Measurements from ENCODE around the gene SNORC. TPM values are rescaled to one million over a fixed set of nuclear protein-coding genes. Genes with fewer than 3 reads are reported as not detected.
A peak's percentile ranks its signal among the peaks of the same experiment; 100 is the strongest.

Gene SNORC
- total and polyA plus RNA-seq, 10 of the 15 experiments (the other 5 are each of a cell fraction or from before 2014, with no cell fraction given): 0.04 to 0.74 (median 0.45) TPM; not detected in 4

DNA sequence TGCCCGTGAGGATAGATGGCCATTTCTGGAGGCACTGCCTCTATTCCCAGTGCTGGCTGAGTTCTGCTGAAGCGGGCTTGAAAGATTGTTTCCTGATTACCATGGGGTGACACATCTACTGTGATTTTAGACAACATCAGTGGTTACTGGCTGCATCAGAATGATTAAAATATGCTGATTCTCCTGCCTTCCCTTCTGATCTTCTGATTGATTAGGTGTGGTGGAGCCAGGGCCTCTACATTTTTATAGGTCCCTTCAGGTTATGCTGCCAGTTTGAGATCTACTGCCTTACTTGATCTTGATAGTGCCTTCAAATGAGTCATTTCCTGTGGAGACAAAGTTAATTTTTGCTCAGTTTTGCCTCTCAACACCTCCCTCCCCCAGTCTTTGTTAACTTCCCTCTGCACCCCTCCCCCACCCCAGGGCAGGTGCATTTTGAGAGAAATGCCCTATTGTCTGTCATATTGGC is 31.6 kb upstream of the SNORC start (continued):
- no peak for TF ChIP-seq CBX3 (IDR thresholded peaks at IDR 0.05; ENCODE audit: borderline replicate concordance, low read depth)
- TF ChIP-seq ELK1 (IDR thresholded peaks at IDR 0.05; ENCODE audit: low read depth, low read length): no peak
- no peak for TF ChIP-seq GABPA (IDR thresholded peaks at IDR 0.05; ENCODE audit: low read depth)
- no peak for TF ChIP-seq POLR2A (IDR thresholded peaks at IDR 0.05; ENCODE audit: low read depth, low read length)
- TF ChIP-seq, protein P1, sequence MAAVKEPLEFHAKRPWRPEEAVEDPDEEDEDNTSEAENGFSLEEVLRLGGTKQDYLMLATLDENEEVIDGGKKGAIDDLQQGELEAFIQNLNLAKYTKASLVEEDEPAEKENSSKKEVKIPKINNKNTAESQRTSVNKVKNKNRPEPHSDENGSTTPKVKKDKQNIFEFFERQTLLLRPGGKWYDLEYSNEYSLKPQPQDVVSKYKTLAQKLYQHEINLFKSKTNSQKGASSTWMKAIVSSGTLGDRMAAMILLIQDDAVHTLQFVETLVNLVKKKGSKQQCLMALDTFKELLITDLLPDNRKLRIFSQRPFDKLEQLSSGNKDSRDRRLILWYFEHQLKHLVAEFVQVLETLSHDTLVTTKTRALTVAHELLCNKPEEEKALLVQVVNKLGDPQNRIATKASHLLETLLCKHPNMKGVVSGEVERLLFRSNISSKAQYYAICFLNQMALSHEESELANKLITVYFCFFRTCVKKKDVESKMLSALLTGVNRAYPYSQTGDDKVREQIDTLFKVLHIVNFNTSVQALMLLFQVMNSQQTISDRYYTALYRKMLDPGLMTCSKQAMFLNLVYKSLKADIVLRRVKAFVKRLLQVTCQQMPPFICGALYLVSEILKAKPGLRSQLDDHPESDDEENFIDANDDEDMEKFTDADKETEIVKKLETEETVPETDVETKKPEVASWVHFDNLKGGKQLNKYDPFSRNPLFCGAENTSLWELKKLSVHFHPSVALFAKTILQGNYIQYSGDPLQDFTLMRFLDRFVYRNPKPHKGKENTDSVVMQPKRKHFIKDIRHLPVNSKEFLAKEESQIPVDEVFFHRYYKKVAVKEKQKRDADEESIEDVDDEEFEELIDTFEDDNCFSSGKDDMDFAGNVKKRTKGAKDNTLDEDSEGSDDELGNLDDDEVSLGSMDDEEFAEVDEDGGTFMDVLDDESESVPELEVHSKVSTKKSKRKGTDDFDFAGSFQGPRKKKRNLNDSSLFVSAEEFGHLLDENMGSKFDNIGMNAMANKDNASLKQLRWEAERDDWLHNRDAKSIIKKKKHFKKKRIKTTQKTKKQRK (IDR thresholded peaks at IDR 0.05; ENCODE audit: low read depth, low read length): no peak
- TF ChIP-seq SREBF2 (IDR thresholded peaks at IDR 0.05; ENCODE audit: low read length): no peak
- TF ChIP-seq MYB (IDR thresholded peaks at IDR 0.05; ENCODE audit: borderline replicate concordance, low read depth, low read length): no peak
- no peak for TF ChIP-seq NRF1 (conservative IDR thresholded peaks at IDR 0.05; ENCODE audit: low read depth, low read length)
- TF ChIP-seq TBL1XR1 (IDR thresholded peaks at IDR 0.05; ENCODE audit: low read depth, low read length): no peak
- peak; percentile 54; the same call in 1 of the 2 replicates for TF ChIP-seq ATF7 (IDR thresholded peaks at IDR 0.05; ENCODE audit: low read depth)
- TF ChIP-seq NR2F1 (conservative IDR thresholded peaks at IDR 0.05): no peak
- no peak for TF ChIP-seq PAX5 (IDR thresholded peaks at IDR 0.05; ENCODE audit: borderline replicate concordance, low read depth, low read length)
- TF ChIP-seq EP300 (IDR thresholded peaks at IDR 0.05; ENCODE audit: borderline replicate concordance in 1 of 2, control insufficient read depth in 1 of 2, low read depth in 2 of 2, low read length in 2 of 2): no peak
- no peak for TF ChIP-seq PAX8 (IDR thresholded peaks at IDR 0.05)
- TF ChIP-seq, protein P2, sequence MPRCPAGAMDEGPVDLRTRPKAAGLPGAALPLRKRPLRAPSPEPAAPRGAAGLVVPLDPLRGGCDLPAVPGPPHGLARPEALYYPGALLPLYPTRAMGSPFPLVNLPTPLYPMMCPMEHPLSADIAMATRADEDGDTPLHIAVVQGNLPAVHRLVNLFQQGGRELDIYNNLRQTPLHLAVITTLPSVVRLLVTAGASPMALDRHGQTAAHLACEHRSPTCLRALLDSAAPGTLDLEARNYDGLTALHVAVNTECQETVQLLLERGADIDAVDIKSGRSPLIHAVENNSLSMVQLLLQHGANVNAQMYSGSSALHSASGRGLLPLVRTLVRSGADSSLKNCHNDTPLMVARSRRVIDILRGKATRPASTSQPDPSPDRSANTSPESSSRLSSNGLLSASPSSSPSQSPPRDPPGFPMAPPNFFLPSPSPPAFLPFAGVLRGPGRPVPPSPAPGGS (IDR thresholded peaks at IDR 0.05; ENCODE audit: borderline replicate concordance, insufficient read depth, low read depth, low read length, poor library complexity, severe bottlenecking): no peak
- no peak for TF ChIP-seq FOS (IDR thresholded peaks at IDR 0.05; ENCODE audit: borderline replicate concordance, extremely low read depth, insufficient read length)
- peak; percentile 80 for TF ChIP-seq CHD2 (IDR thresholded peaks at IDR 0.05; ENCODE audit: borderline replicate concordance, low read depth, low read length)
- TF ChIP-seq MYC (IDR thresholded peaks at IDR 0.05; ENCODE audit: insufficient read depth, insufficient read length, insufficient replicate concordance, low read length, severe bottlenecking): no peak
- no peak for TF ChIP-seq HDAC2 (IDR thresholded peaks at IDR 0.05)
- no peak for TF ChIP-seq SMAD1 (IDR thresholded peaks at IDR 0.05; ENCODE audit: low read depth, partially characterized antibody)
- no peak for TF ChIP-seq USF1 (IDR thresholded peaks at IDR 0.05; ENCODE audit: borderline replicate concordance, extremely low read length, insufficient read depth, low read depth, low read length)
- TF ChIP-seq GATAD2B (conservative IDR thresholded peaks at IDR 0.05; ENCODE audit: low read depth): no peak

Data from GM12878 (cell line).